GM21576 (cell line): ENCODE data around the gene ATP2B3.

Experiments
- ATAC-seq: cut with Tn5 transposase; IDR thresholded peaks from one replicate; pipeline ENCODE4 v1.9.1; 2021; ENCODE audit warnings: mild to moderate bottlenecking, moderate library complexity; ENCODE audit not compliant: unreplicated experiment

ATP2B3 gene

GRCh38 chrX:153530411-153531129, 13.1 kb downstream of the ATP2B3 start:
- ATAC-seq: no peak

DNA sequence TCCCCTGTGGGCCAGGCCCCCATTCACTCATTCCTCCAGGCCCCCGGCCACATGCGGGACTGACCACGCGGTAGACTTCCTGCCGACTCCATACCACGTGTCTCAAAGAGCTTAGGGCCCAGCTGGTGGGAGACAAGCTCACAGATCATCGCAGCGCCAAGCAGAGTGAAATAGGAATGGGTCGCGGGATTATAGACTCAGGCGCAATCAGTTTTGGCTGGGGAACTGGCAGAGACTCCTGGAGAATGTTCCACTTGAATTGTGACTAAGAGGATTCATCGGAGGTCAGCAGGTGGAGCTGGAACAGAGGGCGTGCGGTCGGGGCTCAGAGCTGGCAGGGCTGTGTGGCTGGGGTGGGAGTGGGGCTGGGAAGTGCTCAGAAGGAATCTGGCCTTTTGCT, 15.6 kb downstream of the ATP2B3 start:
- no peak for ATAC-seq

- no peak for ATAC-seq
These were observed 19.6 kb downstream of the ATP2B3 start for GRCh38 chrX:153537080-153537479.

DNA sequence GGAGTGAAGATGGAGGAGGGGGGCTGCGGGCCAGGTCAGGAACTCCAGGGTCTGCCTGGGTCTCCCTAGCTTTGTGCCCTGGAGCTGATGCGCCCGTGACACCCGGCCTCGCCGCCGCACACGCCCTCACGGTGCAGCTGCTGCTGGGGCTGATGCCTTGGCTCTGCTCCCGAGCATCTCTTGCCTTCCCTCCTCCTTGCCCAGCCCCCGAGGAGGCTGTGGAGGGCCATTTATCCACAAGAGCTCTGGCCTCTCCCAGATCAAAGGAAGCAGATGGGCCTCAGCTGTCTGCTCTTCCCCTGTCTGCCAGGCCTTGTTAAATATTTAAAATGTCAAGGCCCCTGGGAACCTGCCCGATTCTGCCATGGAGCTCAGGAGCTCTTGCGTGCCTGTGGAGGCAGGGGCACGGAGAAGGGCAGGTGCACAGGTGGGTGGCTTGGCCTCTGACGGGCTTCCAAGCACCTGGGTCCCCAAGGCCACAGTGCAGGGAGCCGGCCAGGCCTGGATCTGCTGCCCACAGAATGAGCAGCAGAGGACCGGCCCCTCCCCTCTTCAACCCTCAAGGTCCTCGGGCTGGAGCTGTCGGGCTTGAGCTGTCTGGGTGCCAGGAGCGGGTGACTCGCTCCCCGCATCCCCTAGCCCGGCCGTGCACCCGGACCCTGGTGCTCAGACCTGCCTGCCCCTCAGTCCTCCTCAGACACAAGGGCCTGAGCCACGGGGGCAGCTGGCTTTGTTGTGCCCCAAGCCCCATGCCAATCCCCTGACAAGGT, 20.3 kb downstream of the ATP2B3 start:
- ATAC-seq: no peak

- no peak for ATAC-seq
These were observed 21.0 kb downstream of the ATP2B3 start for GRCh38 chrX:153538424-153538823.

GRCh38 chrX:153539171-153539978, 21.9 kb downstream of the ATP2B3 start:
- peak; percentile 75 for ATAC-seq

DNA sequence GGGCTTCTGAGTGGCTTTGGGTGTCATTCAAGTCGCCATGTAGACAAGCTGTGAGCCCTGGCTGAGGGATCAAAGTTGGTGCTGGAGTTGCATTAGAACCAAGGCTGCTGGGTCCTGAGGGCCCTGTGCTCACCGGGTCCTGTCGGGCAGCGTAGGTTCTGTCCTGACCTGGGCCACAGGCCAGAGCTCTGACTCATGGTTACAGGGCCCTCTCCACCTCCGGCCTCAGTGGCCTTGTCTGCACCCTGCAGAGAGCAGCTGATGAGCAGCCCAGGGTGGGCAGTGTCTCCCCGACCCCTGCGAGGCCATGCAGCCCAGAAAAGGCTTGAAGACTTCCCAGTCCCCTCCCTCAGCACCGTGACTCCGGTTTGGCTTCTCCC, 22.5 kb downstream of the ATP2B3 start:
- no peak for ATAC-seq

- no peak for ATAC-seq
These were observed 27.3 kb downstream of the ATP2B3 start for GRCh38 chrX:153544727-153545126.

- ATAC-seq: no peak
These were observed 28.9 kb downstream of the ATP2B3 start for GRCh38 chrX:153546386-153546785.

GRCh38 chrX:153547195-153547594, 29.8 kb downstream of the ATP2B3 start:
- ATAC-seq: no peak

- ATAC-seq: no peak
These were observed 31.8 kb downstream of the ATP2B3 start for GRCh38 chrX:153549231-153549630.

DNA sequence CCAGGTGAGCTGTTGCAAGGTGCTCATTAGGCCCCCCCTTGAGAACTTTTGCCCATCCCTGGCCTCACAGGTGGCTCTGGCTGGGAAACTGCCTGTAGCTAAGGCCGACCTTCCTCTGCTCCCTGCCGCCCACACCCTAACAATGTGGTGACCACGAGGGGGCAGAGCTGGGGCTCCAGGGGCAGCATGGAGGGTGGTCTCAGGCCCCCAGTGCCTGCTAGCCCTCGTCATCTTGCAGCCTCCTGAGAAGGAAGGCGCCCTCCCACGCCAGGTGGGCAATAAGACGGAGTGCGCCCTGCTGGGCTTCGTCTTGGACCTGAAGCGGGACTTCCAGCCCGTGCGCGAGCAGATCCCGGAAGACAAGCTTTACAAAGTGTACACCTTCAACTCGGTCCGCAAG, 32.4 kb downstream of the ATP2B3 start:
- ATAC-seq: no peak

DNA sequence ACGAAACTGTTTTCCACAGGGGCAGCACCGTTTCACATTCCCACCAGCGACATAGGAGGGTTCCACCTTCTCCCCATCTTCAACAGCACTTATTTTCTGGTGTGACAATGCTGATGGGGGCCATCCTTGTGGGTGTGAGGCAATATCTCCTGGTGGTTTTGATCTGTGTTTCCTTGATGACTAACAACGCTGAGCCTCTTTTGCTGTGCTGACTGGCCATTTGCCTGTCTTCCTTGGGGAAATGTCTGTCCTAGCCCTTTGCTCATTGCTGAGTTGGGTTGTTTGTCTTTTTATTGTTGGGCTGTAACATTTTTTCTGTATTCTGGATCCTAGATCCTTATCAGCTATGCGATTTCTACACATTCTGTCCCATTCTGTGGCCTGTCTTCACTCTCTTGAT, 33.7 kb downstream of the ATP2B3 start:
- ATAC-seq: no peak

- ATAC-seq: no peak
These were observed 37.2 kb downstream of the ATP2B3 start for GRCh38 chrX:153554519-153555167.

DNA sequence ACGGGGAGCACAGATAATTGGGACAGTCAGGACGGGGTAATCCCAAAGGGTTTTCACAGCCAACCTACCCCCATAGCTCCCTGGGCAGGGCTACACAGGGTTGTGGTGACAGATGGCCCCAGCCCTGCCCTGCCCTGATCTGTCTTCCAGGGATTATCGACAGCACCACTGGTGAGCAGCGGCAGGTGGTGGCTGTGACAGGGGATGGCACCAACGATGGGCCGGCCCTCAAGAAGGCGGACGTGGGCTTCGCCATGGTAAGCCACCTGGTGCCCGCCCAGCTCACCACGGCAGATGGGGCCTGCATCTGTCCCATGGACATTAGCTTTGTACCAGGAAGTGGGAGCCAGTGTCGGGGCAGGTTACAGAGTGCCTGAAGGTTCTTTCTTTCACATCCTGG, 39.3 kb downstream of the ATP2B3 start:
- ATAC-seq: no peak

DNA sequence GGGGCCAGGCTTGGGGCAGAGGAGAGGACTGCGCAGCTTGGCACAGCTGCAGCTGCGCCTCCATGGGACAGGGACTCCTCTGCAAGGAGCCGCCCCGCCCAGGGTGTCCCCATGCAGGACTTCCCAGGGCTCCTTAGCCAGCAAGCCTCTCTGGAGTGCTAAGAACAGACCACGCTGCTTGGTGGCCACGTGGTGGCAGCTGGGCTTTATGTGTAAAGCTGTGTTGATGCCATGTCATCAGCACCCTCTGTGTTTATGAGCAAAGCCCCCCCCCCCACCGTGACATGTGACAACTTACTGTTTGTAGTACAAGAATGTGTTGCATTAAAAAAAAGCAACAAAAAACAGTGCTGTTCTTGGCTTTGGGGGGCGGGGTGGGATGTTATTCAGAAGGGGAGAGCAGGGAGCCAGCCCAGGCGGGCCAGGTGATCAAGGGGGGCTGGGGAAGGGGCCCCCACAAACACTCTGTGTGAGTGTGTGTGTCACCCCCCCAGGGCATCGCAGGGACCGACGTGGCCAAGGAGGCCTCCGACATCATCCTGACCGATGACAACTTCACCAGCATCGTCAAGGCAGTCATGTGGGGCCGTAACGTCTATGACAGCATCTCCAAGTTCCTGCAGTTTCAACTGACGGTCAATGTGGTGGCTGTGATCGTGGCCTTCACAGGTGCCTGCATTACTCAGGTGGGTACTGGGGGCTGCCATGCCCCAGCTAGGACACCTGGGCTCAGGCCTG, 40.3 kb downstream of the ATP2B3 start:
- no peak for ATAC-seq

DNA sequence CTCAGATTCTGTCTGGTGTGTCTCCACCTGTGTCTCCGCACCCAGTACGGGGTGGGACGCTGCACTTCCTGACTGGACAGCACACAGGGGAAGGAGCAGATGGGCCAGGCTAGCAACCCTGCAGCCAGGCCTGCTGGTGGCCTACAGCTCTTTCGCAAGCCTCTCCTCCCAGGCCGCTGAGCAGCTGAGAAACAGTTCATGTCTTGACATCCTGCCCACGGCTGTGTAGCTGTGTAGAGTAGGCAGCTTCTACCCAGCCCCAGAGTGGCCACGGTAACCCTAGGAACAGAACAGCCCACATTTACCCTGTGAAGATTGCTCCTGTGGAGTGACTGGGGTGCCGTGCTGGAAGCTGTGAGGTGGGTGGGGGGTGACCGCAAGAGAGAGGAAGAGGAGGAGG, 42.6 kb downstream of the ATP2B3 start:
- no peak for ATAC-seq

DNA sequence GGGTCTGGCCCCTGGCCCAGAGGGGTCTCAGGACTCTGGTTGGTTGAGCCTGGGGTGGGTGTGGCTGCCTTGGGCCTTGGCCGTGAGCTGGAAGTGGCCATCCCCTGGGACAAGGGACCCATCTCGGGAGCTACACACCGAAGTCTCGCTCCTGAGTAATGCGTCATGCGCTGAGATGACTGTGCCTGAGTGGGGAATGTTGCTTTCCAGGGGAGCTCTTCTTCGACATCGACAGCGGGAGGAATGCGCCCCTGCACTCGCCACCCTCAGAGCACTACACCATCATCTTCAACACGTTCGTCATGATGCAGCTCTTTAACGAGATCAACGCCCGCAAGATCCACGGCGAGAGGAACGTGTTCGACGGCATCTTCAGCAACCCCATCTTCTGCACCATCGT, 43.0 kb downstream of the ATP2B3 start:
- no peak for ATAC-seq

DNA sequence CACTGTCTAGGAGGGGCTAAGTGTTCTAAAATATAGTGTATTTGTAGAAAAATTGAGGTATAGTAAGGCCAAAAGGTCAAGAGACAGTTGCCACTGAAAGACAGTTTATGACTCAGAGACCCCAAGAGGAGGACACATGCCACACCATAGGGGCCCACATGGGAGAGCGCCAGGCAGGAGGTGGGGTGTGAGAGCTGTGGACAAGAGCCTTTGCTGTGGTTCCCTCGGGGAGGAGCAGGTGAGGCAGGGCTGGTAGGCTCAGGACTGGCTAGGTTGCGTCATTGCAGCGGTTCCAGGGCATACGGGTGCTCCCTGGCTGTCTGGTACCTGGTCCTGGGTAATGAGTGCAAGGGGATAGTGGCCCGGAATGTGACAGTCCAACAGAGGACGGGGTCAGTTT, 43.9 kb downstream of the ATP2B3 start:
- no peak for ATAC-seq

- no peak for ATAC-seq
These were observed 45.1 kb downstream of the ATP2B3 start for GRCh38 chrX:153562546-153562945.
